Hindlimb muscle (tissue), 1 donor: ENCODE measurements around the gene RAB11B. TPM values are rescaled to one million over a fixed set of nuclear protein-coding genes. Genes with fewer than 3 reads are reported as not detected.
"Not testable (repeated sequence)": the region's sequence is repeated elsewhere in the genome, so short reads cannot be mapped to it uniquely, and the experiment has no call there.

Experiments
- DNase-seq: peaks from one replicate; pipeline ENCODE4 v3.0.0-alpha.2; 2013
- polyA plus RNA-seq: library from polyadenylated mRNA; unstranded; fragments of 120-200 nt; gene quantifications from one replicate; pipeline ENCODE4 v1.2.1, GENCODE V29; 2013; ENCODE audit not compliant: insufficient read length

Gene RAB11B
- polyA plus RNA-seq, 1 donor, result 85.3 TPM

DNA sequence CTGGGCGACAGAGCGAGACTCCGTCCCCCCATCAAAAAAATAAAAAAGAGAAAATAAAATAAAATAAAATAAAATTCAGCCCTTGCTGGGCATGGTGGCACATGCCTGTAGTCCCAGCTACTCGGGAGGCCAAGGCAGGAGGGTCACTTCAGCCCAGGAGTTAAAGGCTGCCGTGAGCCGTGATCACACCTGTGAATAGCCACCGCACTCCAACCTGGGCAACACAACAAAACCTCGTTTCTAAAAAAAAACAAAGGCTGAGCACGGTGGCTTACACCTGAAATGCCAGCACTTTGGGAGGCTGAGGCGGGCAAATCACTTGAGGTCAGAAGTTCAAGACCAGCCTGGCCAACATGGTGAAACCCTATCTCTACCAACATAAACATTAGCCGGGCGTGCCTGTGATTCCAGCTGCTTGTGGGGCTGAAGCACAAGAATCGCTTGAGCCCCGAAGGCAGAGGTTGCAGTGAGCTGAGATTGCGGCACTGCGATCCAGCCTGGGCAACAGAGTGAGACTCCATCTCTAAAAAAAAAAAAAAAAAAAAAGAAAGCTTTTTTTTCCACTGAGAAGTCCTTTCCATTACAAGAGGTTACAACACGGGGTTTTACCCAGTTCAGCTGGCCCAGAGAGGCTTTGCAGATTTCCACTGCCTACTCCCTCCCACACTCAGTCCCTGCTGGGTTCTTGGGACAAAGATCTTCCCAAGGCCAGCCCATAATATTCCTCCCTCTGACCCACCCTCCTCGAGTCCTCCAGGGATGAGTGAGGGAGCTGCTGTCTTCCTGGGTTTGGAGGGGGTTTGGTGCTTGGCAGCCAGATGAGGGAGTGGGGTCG lies 19.8 kb upstream of the RAB11B start:
- DNase-seq, result no peak

DNA sequence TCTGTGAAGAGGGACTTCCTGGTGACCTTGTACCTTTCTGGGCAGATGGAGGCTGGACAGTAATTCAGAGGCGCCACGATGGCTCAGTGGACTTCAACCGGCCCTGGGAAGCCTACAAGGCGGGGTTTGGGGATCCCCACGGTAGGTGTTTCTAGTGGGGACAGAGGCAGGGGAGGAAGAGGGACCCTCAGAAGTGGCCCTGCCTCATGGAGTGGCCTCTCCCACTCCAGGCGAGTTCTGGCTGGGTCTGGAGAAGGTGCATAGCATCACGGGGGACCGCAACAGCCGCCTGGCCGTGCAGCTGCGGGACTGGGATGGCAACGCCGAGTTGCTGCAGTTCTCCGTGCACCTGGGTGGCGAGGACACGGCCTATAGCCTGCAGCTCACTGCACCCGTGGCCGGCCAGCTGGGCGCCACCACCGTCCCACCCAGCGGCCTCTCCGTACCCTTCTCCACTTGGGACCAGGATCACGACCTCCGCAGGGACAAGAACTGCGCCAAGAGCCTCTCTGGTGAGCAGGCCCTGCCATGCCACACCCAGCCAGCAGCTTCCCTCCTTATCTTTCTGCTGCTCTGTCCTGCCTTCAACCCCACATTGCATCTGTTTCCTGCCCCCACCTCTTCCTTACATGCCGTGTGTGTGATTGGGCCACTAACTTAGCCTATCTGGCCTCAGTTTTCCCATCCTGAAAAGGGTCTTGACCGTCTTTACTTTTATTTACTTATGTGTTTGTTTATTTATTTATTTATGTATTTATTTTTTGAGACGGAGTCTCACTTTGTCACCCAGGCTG lies 19.0 kb upstream of the RAB11B start:
- DNase-seq, result no peak

DNA sequence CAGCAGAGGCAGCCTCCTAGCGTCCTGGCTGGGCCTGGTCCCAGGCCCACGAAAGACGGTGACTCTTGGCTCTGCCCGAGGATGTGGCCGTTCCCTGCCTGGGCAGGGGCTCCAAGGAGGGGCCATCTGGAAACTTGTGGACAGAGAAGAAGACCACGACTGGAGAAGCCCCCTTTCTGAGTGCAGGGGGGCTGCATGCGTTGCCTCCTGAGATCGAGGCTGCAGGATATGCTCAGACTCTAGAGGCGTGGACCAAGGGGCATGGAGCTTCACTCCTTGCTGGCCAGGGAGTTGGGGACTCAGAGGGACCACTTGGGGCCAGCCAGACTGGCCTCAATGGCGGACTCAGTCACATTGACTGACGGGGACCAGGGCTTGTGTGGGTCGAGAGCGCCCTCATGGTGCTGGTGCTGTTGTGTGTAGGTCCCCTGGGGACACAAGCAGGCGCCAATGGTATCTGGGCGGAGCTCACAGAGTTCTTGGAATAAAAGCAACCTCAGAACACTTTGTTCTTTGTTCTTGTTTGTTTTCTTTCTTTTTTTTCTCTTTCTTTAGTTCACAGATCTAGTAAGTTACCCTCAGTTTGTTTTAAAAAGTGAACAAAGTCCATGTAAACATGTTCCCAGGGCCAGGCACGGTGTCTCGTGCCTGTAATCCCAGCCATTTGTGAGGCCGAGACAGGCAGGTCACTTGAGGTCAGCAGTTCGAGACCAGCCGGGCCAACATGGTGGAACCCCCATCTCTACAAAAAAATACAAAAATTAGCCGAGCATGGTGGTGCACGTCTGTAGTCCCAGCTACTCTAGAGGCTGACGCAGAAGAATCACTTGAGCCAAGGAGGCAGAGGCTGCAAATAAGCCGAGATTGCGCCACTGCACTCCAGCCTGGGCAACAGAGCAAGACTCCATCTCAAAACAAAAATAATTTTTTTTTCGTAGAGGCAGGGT lies 16.0 kb upstream of the RAB11B start:
- DNase-seq, result no peak

DNA sequence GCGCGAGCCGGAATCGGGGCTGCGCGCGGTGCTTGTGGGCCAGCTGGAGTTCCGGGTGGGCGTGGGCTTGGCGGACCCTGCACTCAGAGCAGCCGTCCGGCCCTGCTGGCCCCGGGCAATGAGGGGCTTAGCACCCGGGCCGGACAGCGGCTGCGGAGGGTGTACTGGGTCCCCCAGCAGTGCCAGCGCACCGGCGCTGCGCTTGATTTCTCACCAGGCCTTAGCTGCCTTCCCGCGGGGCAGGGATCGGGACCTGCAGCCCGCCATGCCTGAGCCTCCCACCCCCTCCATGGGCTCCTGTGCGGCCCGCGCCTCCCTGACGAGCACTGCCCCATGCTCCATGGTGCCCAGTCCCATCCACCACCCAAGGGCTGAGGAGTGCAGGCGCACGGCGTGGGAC lies 14.4 kb upstream of the RAB11B start:
- DNase-seq, result not testable (repeated sequence)

DNA sequence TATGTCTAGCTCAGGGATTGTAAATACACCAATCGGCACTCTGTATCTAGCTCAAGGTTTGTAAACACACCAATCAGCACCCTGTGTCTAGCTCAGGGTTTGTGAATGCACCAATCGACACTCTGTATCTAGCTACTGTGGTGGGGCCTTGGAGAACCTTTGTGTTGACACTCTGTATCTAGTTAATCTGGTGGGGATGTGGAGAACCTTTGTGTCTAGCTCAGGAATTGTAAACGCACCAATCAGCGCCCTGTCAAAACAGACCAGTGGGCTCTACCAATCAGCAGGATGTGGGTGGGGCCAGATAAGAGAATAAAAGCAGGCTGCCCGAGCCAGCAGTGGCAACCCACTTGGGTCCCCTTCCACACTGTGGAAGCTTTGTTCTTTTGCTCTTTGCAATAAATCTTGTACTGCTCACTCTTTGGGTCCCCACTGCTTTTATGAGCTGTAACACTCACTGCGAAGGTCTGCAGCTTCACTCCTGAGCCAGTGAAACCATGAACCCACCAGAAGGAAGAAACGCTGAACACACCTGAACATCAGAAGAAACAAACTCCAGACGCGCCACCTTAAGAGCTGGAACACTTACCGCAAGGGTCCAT lies 13.7 kb upstream of the RAB11B start:
- DNase-seq, result not testable (repeated sequence)

DNA sequence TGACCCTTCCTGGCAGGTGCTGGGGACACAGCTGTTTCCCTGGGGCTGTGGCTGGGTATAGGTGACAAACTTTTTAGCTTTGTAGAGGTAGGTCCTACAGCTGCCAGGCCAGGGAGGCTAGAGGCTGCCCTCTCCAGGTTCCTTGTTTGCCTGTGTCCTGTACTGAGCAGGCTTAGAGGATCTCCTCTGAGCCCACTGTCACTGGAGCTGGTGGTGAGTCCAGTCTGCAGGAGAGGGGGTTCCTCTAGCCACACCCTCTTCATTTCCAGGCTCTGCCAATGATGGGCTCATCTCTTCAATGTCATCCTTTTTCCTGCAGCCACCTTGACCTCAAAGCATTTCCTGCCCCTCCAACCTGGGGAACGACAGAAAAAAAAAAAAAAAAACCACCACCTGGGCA lies 12.6 kb upstream of the RAB11B start:
- DNase-seq, result no peak

DNA sequence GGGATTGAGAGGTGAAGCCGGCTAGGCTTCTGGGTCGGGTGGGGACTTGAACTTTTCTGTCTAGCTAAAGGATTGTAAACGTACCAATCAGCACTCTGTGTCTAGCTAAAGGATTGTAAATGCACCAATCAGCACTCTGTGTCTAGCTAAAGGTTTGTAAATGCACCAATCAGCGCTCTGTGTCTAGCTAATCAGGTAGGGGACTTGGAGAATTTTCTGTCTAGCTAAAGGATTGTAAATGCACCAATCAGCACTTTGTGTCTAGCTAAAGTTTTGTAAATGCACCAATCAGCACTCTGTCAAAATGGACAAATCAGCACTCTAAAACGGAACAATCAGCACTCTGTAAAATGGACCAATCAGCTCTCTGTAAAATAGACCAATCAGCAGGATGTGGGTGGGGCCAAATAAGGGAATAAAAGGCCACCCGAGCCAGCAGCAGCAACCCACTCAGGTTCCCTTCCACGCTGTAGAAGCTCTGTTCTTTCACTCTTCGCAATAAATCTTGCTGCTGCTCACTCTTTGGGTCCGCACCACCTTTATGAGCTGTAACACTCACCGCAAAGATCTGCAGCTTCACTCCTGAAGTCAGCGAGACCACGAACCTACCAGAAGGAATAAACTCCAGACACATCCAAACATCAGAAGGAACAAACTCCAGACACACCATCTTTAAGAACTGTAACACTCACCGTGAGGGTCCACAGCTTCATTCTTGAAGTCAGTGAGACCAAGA lies 10.8 kb upstream of the RAB11B start:
- not testable (repeated sequence) for DNase-seq

DNA sequence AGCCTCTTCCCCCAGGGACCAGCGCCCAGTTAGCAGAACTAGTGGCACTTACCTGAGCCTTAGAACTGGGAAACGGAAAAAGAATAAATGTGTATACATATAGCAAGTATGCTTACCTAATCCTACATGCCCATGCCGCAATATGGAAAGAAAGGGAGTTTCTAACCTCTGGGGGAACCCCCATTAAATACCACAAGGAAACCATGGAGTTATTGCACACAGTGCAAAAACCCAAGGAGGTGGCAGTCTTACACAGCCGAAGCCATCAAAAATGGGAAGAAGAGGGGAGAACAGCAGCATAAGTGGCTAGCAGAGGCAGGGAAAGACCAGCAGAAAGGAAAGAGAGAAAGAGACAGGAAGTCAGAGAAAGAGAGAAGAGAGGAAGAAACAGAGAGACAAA lies 5.6 kb upstream of the RAB11B start:
- DNase-seq, result not testable (repeated sequence)

DNA sequence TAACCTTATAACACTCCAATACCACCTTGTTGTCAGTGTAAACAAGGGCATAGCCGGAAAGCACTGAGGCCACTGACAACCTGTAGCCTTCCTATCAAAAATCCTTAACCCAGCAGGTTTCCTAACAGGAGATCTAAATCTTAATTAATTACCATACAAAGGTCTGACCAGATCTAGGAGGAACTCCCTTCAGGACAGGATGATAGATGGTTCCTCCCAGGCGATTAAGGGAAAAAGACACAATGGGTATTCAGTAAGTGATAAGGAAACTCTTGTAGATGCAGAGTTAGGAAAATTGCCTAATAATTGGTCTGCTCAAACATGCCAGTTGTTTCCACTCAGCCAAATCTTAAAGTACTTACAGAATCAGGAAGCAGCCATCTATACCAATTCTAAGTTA lies 5.1 kb upstream of the RAB11B start:
- not testable (repeated sequence) for DNase-seq

DNA sequence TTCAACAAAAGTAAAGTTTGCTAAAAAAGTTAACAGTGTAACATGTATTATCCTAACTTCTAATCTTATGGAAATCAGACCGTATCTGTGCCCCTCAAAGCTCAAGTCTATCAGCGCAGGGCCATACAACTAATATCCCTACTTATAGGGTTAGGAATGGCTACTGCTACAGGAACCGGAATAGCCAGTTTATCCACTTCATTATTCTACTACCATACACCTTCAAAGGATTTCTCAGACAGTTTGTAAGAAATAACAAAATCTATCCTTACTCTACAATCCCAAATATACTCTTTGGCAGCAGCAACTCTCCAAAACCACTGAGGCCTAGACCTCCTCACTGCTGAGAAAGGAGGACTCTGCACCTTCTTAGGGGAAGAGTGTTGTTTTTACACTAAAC lies 4.6 kb upstream of the RAB11B start:
- not testable (repeated sequence) for DNase-seq

DNA sequence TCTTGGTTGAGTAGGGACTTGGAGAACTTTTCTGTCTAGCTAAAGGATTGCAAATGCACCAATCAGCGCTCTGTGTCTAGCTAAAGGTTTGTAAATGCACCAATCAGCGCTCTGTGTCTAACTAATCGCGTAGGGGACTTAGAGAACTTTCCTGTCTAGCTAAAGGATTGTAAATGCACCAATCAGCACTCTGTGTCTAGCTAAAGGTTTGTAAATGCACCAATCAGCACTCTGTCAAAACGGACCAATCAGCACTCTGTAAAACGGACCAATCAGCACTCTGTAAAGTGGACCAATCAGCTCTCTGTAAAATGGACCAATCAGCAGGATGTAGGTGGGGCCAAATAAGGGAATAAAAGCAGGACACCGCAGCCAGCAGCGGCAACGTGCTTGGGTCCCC lies 3.7 kb upstream of the RAB11B start:
- not testable (repeated sequence) for DNase-seq

DNA sequence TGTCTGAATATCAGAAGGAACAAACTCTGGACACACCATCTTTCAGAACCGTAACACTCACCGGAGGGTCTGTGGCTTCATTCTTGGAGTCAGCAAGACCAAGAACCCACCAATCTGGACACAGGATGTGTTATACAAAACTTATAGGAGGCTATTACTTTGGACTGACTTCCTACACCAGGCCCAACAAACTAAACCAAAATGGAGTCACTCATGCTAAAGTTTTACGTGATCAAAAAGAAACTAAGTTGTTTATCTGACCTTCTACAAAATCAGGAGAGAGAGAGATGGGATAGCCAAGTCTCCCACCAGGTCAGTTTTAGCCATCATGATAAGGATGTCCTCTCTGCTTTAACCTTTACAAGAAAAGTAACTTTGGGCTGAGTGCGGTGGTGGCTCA lies 3.2 kb upstream of the RAB11B start:
- no peak for DNase-seq

DNA sequence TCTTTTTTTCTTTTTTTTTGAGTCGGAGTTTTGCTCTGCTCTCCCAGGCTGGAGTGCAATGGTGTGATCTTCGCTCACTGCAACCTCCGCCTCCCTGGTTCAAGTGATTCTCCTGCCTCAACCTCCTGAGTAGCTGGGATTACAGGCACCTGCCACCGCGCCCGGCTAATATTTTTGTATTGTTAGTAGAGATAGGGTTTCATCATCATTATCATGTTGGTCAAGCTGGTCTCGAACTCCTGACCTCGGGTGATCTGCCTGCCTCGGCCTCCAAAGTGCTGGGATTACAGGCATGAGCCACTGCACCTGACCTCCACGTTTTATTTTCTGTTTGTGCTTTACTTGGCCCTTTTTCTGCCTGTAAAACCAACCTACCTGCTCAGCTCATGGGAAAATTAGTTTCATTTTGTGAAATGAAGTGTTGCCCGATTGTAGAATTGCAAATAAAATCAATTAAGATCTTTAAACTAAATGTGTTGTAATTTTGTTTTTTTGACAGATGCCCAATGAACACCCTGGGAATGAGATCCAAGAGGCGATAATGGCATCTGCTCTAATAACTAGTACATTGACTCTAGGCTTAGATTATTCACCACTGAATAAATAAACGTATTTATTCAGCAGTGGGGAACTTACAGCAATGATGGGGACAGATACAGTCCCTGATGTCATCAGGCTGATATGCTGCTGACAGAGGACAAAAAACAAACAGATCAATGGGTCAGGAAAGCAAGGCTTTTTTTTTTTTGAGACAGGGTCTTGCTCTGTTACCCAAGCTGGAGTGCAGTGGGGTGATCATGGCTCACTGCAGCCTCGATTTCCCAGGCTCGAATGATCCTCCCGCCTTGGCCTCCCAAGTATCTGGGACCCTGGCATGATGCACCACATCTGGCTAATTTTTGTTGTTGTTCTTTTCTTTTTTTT lies 2.2 kb upstream of the RAB11B start:
- DNase-seq, result no peak

DNA sequence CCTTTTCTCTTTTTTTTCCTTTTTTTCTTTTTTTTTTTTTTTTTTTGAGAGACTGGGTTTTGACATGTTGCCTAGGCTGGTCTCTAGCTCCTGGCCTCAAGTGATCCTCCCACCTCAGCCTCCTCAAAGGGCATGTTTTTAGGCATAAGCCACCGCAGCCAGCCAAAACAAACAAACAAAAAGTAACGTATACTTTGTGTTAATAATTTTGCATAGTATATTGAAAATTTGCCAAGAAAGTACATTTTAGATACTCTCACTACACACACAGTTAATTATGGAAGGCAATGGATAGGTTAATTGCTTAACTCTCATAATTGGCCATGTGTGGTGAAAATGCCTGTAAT lies 1.6 kb upstream of the RAB11B start:
- no peak for DNase-seq

DNA sequence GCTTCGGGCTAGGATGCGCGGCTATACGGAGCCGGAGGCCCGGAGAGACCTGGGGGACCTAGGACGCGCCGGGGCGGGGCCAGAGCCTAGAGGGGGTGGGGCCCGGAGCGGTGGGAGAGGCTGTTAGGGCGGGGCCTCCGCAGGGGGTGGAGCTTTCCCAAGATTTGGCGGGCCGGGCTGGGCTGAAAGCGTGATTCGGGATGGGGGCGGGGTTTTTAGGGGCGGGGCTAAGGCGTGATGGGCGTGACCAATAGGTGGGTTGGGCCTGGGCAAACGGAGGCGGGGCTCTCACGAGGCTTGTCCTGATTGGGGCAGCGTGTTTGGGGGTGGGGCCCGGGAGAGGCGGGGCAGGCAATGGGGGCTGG lies 439 bp downstream of the RAB11B start:
- peak; percentile 88 for DNase-seq

DNA sequence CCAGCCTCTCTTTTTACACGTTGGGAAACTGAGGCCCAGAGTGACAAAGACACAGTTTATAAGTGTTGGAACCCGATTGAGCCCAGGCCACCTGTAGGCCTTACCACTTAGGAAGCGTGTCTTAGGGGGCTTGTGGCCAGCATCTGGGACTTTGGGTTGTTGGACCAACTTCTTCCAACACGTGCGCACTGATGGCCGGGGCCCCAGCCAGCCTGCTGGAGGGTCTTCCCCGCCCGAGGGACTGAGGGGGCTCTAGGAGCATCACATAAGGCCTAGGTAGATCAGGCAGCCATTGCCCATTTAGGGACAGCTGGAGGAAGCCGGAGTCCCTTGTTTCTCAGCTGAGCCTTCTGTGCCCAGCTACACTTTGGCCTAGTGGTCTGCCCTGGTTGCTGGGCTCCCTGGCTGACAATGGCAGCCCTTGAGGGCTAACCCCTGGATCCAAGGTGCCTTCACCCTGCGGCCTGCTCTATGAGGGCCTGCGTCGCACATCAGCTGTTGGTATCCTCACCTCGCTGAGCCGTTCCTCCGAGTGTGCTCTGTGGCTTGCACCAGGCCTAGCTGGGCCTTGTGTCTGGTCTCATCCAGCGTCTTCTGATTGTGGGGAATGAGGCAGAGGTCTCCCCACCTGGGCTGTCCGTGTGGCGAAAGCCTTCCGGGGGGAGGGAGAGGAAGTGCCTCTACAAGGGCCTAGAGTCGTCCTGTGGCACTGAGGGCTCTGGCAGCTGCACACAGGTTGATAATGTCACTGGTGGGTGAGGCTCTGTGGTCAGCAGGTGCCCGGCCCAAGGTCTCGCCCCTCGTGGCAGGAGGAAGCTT lies 1.2 kb downstream of the RAB11B start:
- DNase-seq, result no peak

DNA sequence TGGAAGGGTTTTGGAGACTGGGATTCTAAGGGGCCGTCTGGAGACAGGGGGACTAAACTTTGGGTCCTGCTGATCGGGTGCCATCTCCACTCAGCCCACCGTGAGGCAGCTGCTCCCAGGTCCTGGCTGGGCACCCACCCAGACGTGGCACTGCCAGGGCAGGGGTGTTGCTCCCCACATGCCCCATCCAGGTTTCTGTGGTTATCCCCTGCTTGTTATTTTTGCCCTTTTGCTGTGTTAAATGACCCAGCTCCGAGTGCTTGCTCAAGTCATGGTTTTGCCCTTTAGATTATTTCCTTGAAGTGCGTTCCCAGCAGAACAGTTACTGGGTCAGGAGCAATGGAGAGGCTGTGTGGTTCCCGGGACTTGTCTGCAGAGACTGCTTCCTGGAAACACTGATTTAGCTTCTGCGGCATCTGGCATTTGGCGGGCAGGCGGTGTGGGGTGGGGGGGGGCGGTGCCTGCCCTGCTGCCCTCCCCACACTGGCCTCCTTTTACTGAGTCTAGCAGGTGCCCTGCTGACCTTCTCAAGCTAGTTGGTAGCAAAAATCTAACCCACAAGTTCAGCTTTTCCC lies 1.9 kb downstream of the RAB11B start:
- DNase-seq, result no peak

DNA sequence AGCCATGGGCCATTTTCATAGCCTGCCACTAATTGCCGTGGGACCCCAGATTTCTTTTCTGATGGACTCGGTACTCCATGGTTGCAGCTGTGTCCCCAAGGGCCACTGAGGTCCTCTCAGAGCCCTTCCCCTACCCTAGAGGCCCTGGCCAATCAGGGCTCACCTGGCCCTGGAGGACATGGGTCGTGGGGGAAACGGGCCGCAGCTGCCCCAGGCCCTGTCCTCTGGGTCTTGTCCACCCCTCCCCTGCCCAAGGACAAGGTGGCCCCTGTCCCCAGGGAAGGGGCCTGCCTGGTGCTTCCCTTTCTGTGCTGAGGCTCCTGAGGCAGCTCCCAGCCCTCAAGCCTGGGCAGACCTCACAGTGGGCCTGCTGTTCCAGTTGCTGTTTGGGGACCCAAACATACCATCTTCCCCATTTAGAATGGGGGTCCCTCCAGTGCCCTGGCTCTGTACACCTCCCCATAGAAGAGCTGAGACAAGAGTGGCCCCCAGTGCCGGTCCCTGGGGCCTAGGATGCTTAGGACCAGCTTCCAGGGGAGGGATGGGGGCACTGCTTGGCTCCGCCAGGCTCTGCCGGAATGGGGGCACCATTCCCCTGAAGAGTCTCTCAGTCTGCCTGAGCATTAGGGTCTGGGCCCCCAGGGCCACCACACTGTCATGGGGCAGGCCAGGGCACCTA lies 3.2 kb downstream of the RAB11B start:
- DNase-seq, result no peak

DNA sequence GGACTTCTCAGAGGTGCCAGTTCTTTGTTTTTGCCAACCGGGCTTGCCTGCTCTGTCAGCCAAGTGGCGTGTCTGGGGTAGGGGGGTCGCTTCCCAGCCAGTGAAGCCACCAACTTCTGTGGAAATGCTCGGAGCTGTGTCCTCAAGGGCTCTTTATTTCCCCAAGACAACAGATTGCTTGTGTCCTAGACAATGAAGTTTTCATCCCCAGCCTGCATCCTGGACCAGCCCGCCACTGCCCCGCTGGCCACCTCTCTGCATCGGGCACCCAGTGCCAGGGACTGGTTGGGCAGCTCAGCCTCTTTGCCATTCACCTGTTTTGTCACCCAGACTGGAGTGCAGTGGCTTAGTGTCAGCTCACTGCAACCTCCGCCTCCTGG lies 3.7 kb downstream of the RAB11B start:
- no peak for DNase-seq
